Measurements from ENCODE around the gene RERE.

RERE gene

GRCh38 chr1:8669606-8670335, 147.7 kb downstream of the RERE start:
- Histone ChIP-seq H3K9me3 (ENCODE audit: control insufficient read depth, insufficient read depth, low read length) (no peaks in the 10 kb centered on the region), H3K27ac (ENCODE audit: low read depth, low read length) (no peak overlapping the region), H3K79me2 (ENCODE audit: control insufficient read depth, low read length) (peaks cover 85% of the 10 kb centered on the region), H3K4me2 (ENCODE audit: low read length) (no peak overlapping the region), H3K9me2 (replicated peaks; ENCODE audit: control insufficient read depth, low read length) (no peaks in the 10 kb centered on the region), H3F3A (ENCODE audit: control insufficient read depth, insufficient read depth) (no peaks in the 10 kb centered on the region), H4K20me1 (ENCODE audit: control insufficient read depth, insufficient read depth, low read depth, low read length) (peaks cover 6% of the 10 kb centered on the region), H3K36me3 (ENCODE audit: control insufficient read depth, low read length) (no peaks in the 10 kb centered on the region), H3K4me3 (ENCODE audit: low read length) (no peak overlapping the region), H3K4me1 (ENCODE audit: control insufficient read depth, low read length) (peaks cover 59% of the 10 kb centered on the region), H3K27me3 (ENCODE audit: control insufficient read depth, low read length) (no peaks in the 10 kb centered on the region)
- TF ChIP-seq EZH2phosphoT487 (IDR thresholded peaks at IDR 0.05; ENCODE audit: borderline replicate concordance, low read length), result no peak
- TF ChIP-seq CTCF (IDR thresholded peaks at IDR 0.05; ENCODE audit: low read depth, low read length, poor library complexity, severe bottlenecking), result no peak

- no peak overlapping the region for H3K27ac ChIP-seq (ENCODE audit: low read depth, low read length)
- H3K27me3 ChIP-seq (ENCODE audit: control insufficient read depth, low read length), result no peaks in the 10 kb centered on the region
- peaks cover 6% of the 10 kb centered on the region for H4K20me1 ChIP-seq (ENCODE audit: control insufficient read depth, insufficient read depth, low read depth, low read length)
- H3K4me3 ChIP-seq (ENCODE audit: low read length), result no peak overlapping the region
- no peaks in the 10 kb centered on the region for H3F3A ChIP-seq (ENCODE audit: control insufficient read depth, insufficient read depth)
- no peaks in the 10 kb centered on the region for H3K9me3 ChIP-seq (ENCODE audit: control insufficient read depth, insufficient read depth, low read length)
- peaks cover 73% of the 10 kb centered on the region for H3K4me1 ChIP-seq (ENCODE audit: control insufficient read depth, low read length)
- H3K4me2 ChIP-seq (ENCODE audit: low read length), result peak overlapping the region; percentile 17; the same call in 1 of the 2 replicates
- H3K79me2 ChIP-seq (ENCODE audit: control insufficient read depth, low read length), result peaks cover 89% of the 10 kb centered on the region
- H3K9me2 ChIP-seq (replicated peaks; ENCODE audit: control insufficient read depth, low read length), result no peaks in the 10 kb centered on the region
- TF ChIP-seq EZH2phosphoT487 (IDR thresholded peaks at IDR 0.05; ENCODE audit: borderline replicate concordance, low read length) (no peak), CTCF (IDR thresholded peaks at IDR 0.05; ENCODE audit: low read depth, low read length, poor library complexity, severe bottlenecking) (no peak)
- no peaks in the 10 kb centered on the region for H3K36me3 ChIP-seq (ENCODE audit: control insufficient read depth, low read length)
Measured at GRCh38 chr1:8667869-8668594, 149.4 kb downstream of the RERE start.

- peaks cover 6% of the 10 kb centered on the region for H4K20me1 ChIP-seq (ENCODE audit: control insufficient read depth, insufficient read depth, low read depth, low read length)
- H3K4me1 ChIP-seq (ENCODE audit: control insufficient read depth, low read length), result peaks cover 85% of the 10 kb centered on the region
Measured at GRCh38 chr1:8666389-8667167, 150.9 kb downstream of the RERE start.

More at GRCh38 chr1:8666389-8667167, 150.9 kb downstream of the RERE start:
- Histone ChIP-seq H3K4me3 (ENCODE audit: low read length) (peak overlapping the region; percentile 17), H3K9me3 (ENCODE audit: control insufficient read depth, insufficient read depth, low read length) (no peaks in the 10 kb centered on the region), H3K4me2 (ENCODE audit: low read length) (peak overlapping the region; percentile 55), H3K36me3 (ENCODE audit: control insufficient read depth, low read length) (no peaks in the 10 kb centered on the region), H3K79me2 (ENCODE audit: control insufficient read depth, low read length) (peaks cover 93% of the 10 kb centered on the region), H3F3A (ENCODE audit: control insufficient read depth, insufficient read depth) (peaks cover 4% of the 10 kb centered on the region; the same call in 1 of the 2 replicates), H3K27ac (ENCODE audit: low read depth, low read length) (0 out of 2 replicates have a peak overlapping the region, but pooled peaks have one; percentile 16), H3K27me3 (ENCODE audit: control insufficient read depth, low read length) (no peaks in the 10 kb centered on the region), H3K9me2 (replicated peaks; ENCODE audit: control insufficient read depth, low read length) (no peaks in the 10 kb centered on the region)
- TF ChIP-seq EZH2phosphoT487 (IDR thresholded peaks at IDR 0.05; ENCODE audit: borderline replicate concordance, low read length) (no peak), CTCF (IDR thresholded peaks at IDR 0.05; ENCODE audit: low read depth, low read length, poor library complexity, severe bottlenecking) (no peak)
